Fibroblast of skin of back (primary cell): ENCODE data around the gene COL10A1.
"Not testable (repeated sequence)": the region's sequence is repeated elsewhere in the genome, so short reads cannot be mapped to it uniquely, and the experiment has no call there.

Experiments
- DNase-seq: peaks from one replicate; pipeline ENCODE4 v3.0.0-alpha.2; 2013

COL10A1 gene

GRCh38 chr6:116120430-116120829 is 5.5 kb downstream of the COL10A1 start:
- DNase-seq: no peak

- peak; percentile 26 for DNase-seq
Observed at GRCh38 chr6:116118608-116119007, 7.3 kb downstream of the COL10A1 start.

GRCh38 chr6:116115781-116116180 is 10.2 kb downstream of the COL10A1 start:
- peak; percentile 15 for DNase-seq

- DNase-seq: no peak
Observed at GRCh38 chr6:116113386-116113785, 12.5 kb downstream of the COL10A1 start.

- peak; percentile 27 for DNase-seq
Observed at GRCh38 chr6:116111552-116112528, 14.1 kb downstream of the COL10A1 start.

GRCh38 chr6:116108836-116109235 is 17.1 kb downstream of the COL10A1 start:
- no peak for DNase-seq

- DNase-seq: no peak
Observed at GRCh38 chr6:116106146-116106545, 19.8 kb downstream of the COL10A1 start.

GRCh38 chr6:116105247-116105646 is 20.7 kb downstream of the COL10A1 start:
- no peak for DNase-seq

- no peak for DNase-seq
Observed at GRCh38 chr6:116104636-116105035, 21.3 kb downstream of the COL10A1 start.

GRCh38 chr6:116102873-116103272 is 23.1 kb downstream of the COL10A1 start:
- DNase-seq: no peak

GRCh38 chr6:116101790-116102189 is 24.1 kb downstream of the COL10A1 start:
- DNase-seq: no peak

- no peak for DNase-seq
Observed at GRCh38 chr6:116101302-116101718, 24.6 kb downstream of the COL10A1 start.

GRCh38 chr6:116100419-116101301 is 25.3 kb downstream of the COL10A1 start, which contains the start of gene NT5DC1:
Gene NT5DC1, plus strand, starts transcription at chr6:116100853. Its CDS starts 78 bp downstream, at chr6:116100931.
- DNase-seq: peak; percentile 69

GRCh38 chr6:116099036-116099435 is 26.9 kb downstream of the COL10A1 start:
- DNase-seq: no peak

- DNase-seq: peak; percentile 23
Observed at GRCh38 chr6:116096979-116097816, 28.7 kb downstream of the COL10A1 start.

- not testable (repeated sequence) for DNase-seq
Observed at GRCh38 chr6:116096048-116096759, 29.7 kb downstream of the COL10A1 start.

GRCh38 chr6:116094041-116094440 is 31.9 kb downstream of the COL10A1 start:
- DNase-seq: no peak

GRCh38 chr6:116090251-116090650 is 35.7 kb downstream of the COL10A1 start:
- DNase-seq: no peak

GRCh38 chr6:116088946-116089345 is 37.0 kb downstream of the COL10A1 start:
- DNase-seq: peak; percentile 40

- peak; percentile 74 for DNase-seq
Observed at GRCh38 chr6:116087437-116088027, 38.4 kb downstream of the COL10A1 start.

GRCh38 chr6:116084284-116084683 is 41.6 kb downstream of the COL10A1 start:
- peak; percentile 26 for DNase-seq
